Measurements from ENCODE around the gene IGFL4.

IGFL4 gene

DNA sequence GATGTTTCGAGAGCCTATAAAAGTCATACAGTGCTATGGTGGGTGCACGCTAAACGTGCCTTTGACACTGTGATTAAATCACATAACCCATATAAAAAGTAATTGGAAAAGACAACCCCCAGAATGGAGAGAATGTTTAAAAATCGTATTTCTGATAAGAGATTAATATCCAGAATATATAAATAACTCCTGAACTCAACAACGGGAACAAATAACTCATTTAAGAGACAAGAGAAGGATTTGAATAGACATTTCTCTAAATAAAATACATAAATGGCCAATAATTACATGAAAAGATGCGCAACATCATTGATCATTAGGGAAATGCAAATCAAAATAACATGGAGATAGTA is 37.0 kb upstream of the IGFL4 start:
- Histone ChIP-seq H3K27me3 (ENCODE audit: control insufficient read depth in 1 of 2, insufficient read depth in 2 of 2, low read length in 2 of 2) (peaks cover 27 to 32% of the 10 kb centered on the region in 2 donors), H3K9me3 (ENCODE audit: control insufficient read depth in 2 of 2, low read length in 2 of 2) (peaks cover 0 to 6% of the 10 kb centered on the region in 2 donors), H3K27ac (ENCODE audit: low read length) (no peak overlapping the region), H3K4me1 (ENCODE audit: control insufficient read depth, insufficient read depth, low read length) (peaks cover 8% of the 10 kb centered on the region), H3K9ac (ENCODE audit: low read length in 2 of 2) (no peak overlapping the region), H3K4me3 (ENCODE audit: low read length in 2 of 2) (no peak overlapping the region), H3K36me3 (ENCODE audit: control insufficient read depth in 2 of 2, insufficient read depth in 2 of 2, low read length in 2 of 2) (no peaks in the 10 kb centered on the region)

- H3K4me1 ChIP-seq (ENCODE audit: control insufficient read depth, insufficient read depth, low read length): peaks cover 8% of the 10 kb centered on the region
- peak overlapping the region; percentile 49 to 57 for H3K4me3 ChIP-seq (ENCODE audit: low read length in 2 of 2)
- H3K36me3 ChIP-seq (ENCODE audit: control insufficient read depth in 2 of 2, insufficient read depth in 2 of 2, low read length in 2 of 2): no peaks in the 10 kb centered on the region
- H3K27me3 ChIP-seq (ENCODE audit: control insufficient read depth in 1 of 2, insufficient read depth in 2 of 2, low read length in 2 of 2): peaks cover 33 to 35% of the 10 kb centered on the region in 2 donors
- no peak overlapping the region for H3K27ac ChIP-seq (ENCODE audit: low read length)
- no peak overlapping the region for H3K9ac ChIP-seq (ENCODE audit: low read length in 2 of 2)
- peaks cover 0 to 6% of the 10 kb centered on the region in 2 donors for H3K9me3 ChIP-seq (ENCODE audit: control insufficient read depth in 2 of 2, low read length in 2 of 2)
These were observed 36.4 kb upstream of the IGFL4 start for GRCh38 chr19:46076951-46077814.

- no peak overlapping the region for H3K4me3 ChIP-seq (ENCODE audit: low read length in 2 of 2)
- peaks cover 8% of the 10 kb centered on the region for H3K4me1 ChIP-seq (ENCODE audit: control insufficient read depth, insufficient read depth, low read length)
- H3K9me3 ChIP-seq (ENCODE audit: control insufficient read depth in 2 of 2, low read length in 2 of 2): peaks cover 0 to 6% of the 10 kb centered on the region in 2 donors
- H3K27ac ChIP-seq (ENCODE audit: low read length): no peak overlapping the region
- H3K27me3 ChIP-seq (ENCODE audit: control insufficient read depth in 1 of 2, insufficient read depth in 2 of 2, low read length in 2 of 2): peaks cover 37% of the 10 kb centered on the region in 2 donors
- H3K36me3 ChIP-seq (ENCODE audit: control insufficient read depth in 2 of 2, insufficient read depth in 2 of 2, low read length in 2 of 2): no peaks in the 10 kb centered on the region
- H3K9ac ChIP-seq (ENCODE audit: low read length in 2 of 2): no peak overlapping the region
These were observed 35.5 kb upstream of the IGFL4 start for GRCh38 chr19:46076031-46076880.

DNA sequence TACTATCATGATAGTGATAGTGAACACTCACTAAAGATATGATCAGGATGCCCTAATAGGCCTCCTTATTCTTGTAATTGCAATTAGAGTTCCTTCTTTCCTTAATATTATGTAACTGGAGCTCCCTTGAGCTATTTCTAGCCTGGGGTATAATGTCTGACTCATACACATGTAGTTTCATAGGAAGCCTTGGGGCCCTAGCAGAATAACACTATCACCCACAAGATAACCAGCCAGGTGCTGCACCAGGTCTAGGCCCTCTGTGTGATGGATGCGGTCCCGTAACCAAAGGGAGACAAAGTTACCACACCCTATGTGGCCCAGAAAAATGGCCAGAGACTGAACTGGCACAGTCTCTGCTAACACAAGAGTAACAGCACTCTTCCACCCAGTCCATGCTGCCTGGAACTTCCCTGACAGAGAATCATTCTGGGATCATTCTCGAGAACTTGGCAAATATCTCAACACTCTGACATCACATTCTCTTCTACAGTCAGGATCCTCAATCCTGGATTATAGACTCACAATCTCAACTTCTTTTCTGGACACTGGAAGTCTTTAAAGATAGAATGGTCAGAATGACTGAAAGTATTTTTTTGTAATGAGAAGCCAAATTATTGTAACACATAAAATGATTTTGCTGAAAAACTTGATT is 32.6 kb upstream of the IGFL4 start:
- Histone ChIP-seq H3K36me3 (ENCODE audit: control insufficient read depth in 2 of 2, insufficient read depth in 2 of 2, low read length in 2 of 2) (no peaks in the 10 kb centered on the region), H3K27me3 (ENCODE audit: control insufficient read depth in 1 of 2, insufficient read depth in 2 of 2, low read length in 2 of 2) (peaks cover 34 to 35% of the 10 kb centered on the region in 2 donors), H3K9ac (ENCODE audit: low read length in 2 of 2) (no peak overlapping the region)

DNA sequence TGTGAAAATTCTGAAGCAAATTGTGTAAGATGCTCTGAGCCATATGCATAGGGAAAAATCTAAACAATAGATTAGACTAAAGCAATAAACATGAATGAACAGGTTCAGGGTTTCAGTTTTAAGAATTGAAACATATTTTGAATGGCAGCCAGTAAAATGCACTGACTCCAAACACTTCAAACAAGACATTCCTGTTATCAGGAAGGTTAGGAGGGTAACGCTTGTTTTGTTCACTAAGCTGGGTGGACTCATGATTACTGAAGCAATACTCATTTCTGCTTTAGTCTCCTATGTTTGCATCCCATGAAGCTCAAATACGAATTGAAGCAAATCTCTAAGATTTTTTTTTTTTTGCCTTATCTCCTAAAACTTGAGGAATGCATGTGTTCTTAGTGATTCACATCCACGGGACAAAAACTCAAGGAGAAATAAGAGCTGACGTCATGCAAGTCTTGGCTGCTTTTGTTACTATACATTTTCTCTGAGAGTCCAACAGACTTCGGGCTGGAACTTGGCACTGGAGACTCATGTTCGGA is 29.1 kb upstream of the IGFL4 start:
- H3K9ac ChIP-seq (ENCODE audit: low read length in 2 of 2): no peak overlapping the region
- H3K4me1 ChIP-seq (ENCODE audit: control insufficient read depth, insufficient read depth, low read length): no peaks in the 10 kb centered on the region
- no peaks in the 10 kb centered on the region for H3K9me3 ChIP-seq (ENCODE audit: control insufficient read depth in 2 of 2, low read length in 2 of 2)
- H3K27me3 ChIP-seq (ENCODE audit: control insufficient read depth in 1 of 2, insufficient read depth in 2 of 2, low read length in 2 of 2): peaks cover 20 to 29% of the 10 kb centered on the region in 2 donors
- no peaks in the 10 kb centered on the region for H3K36me3 ChIP-seq (ENCODE audit: control insufficient read depth in 2 of 2, insufficient read depth in 2 of 2, low read length in 2 of 2)
- H3K4me3 ChIP-seq (ENCODE audit: low read length in 2 of 2): no peak overlapping the region
- no peak overlapping the region for H3K27ac ChIP-seq (ENCODE audit: low read length)

More for the DNA sequence above, 32.6 kb upstream of the IGFL4 start:
- Histone ChIP-seq H3K4me3 (ENCODE audit: low read length in 2 of 2) (no peak overlapping the region), H3K4me1 (ENCODE audit: control insufficient read depth, insufficient read depth, low read length) (peaks cover 5% of the 10 kb centered on the region), H3K9me3 (ENCODE audit: control insufficient read depth in 2 of 2, low read length in 2 of 2) (no peaks in the 10 kb centered on the region), H3K27ac (ENCODE audit: low read length) (no peak overlapping the region)

- Histone ChIP-seq H3K9ac (ENCODE audit: low read length in 2 of 2) (no peak overlapping the region), H3K36me3 (ENCODE audit: control insufficient read depth in 2 of 2, insufficient read depth in 2 of 2, low read length in 2 of 2) (no peaks in the 10 kb centered on the region), H3K27ac (ENCODE audit: low read length) (no peak overlapping the region), H3K9me3 (ENCODE audit: control insufficient read depth in 2 of 2, low read length in 2 of 2) (no peaks in the 10 kb centered on the region), H3K4me3 (ENCODE audit: low read length in 2 of 2) (no peak overlapping the region), H3K4me1 (ENCODE audit: control insufficient read depth, insufficient read depth, low read length) (no peaks in the 10 kb centered on the region), H3K27me3 (ENCODE audit: control insufficient read depth in 1 of 2, insufficient read depth in 2 of 2, low read length in 2 of 2) (peaks cover 20 to 25% of the 10 kb centered on the region in 2 donors)
These were observed 27.8 kb upstream of the IGFL4 start for GRCh38 chr19:46068345-46069258.

GRCh38 chr19:46067691-46068090 is 26.9 kb upstream of the IGFL4 start:
- Histone ChIP-seq H3K9ac (ENCODE audit: low read length in 2 of 2) (no peak overlapping the region), H3K27me3 (ENCODE audit: control insufficient read depth in 1 of 2, insufficient read depth in 2 of 2, low read length in 2 of 2) (peaks cover 19 to 25% of the 10 kb centered on the region in 2 donors), H3K36me3 (ENCODE audit: control insufficient read depth in 2 of 2, insufficient read depth in 2 of 2, low read length in 2 of 2) (no peaks in the 10 kb centered on the region), H3K27ac (ENCODE audit: low read length) (no peak overlapping the region), H3K4me3 (ENCODE audit: low read length in 2 of 2) (no peak overlapping the region), H3K4me1 (ENCODE audit: control insufficient read depth, insufficient read depth, low read length) (no peaks in the 10 kb centered on the region), H3K9me3 (ENCODE audit: control insufficient read depth in 2 of 2, low read length in 2 of 2) (no peaks in the 10 kb centered on the region)

DNA sequence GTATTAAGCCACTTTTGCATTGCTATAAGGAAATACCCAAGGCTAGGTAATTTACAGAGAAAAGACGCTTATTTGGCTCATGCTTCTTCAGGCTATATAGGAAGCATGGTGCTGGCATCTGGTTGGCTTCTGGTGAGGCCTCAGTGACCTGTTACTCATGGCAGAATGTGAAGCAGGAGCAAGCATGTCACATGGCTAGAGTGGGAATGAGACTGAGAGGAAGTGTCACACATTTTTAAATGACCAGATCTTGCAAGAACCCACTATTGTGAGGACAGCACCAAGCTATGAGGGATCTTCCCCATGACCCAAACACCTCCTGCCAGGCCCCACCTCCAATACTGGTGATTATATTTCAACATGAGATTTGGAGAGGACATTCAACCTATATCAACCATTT is 25.7 kb upstream of the IGFL4 start:
- Histone ChIP-seq H3K4me3 (ENCODE audit: low read length in 2 of 2) (no peak overlapping the region), H3K27me3 (ENCODE audit: control insufficient read depth in 1 of 2, insufficient read depth in 2 of 2, low read length in 2 of 2) (peaks cover 11 to 22% of the 10 kb centered on the region in 2 donors)

GRCh38 chr19:46065486-46066071 is 24.8 kb upstream of the IGFL4 start:
- H3K36me3 ChIP-seq (ENCODE audit: control insufficient read depth in 2 of 2, insufficient read depth in 2 of 2, low read length in 2 of 2): no peaks in the 10 kb centered on the region
- H3K9me3 ChIP-seq (ENCODE audit: control insufficient read depth in 2 of 2, low read length in 2 of 2): no peaks in the 10 kb centered on the region
- H3K9ac ChIP-seq (ENCODE audit: low read length in 2 of 2): no peak overlapping the region
- H3K4me1 ChIP-seq (ENCODE audit: control insufficient read depth, insufficient read depth, low read length): no peaks in the 10 kb centered on the region
- peaks cover 9 to 21% of the 10 kb centered on the region in 2 donors for H3K27me3 ChIP-seq (ENCODE audit: control insufficient read depth in 1 of 2, insufficient read depth in 2 of 2, low read length in 2 of 2)
- H3K27ac ChIP-seq (ENCODE audit: low read length): no peak overlapping the region
- no peak overlapping the region for H3K4me3 ChIP-seq (ENCODE audit: low read length in 2 of 2)

More for the DNA sequence above, 25.7 kb upstream of the IGFL4 start:
- H3K9ac ChIP-seq (ENCODE audit: low read length in 2 of 2): no peak overlapping the region
- no peak overlapping the region for H3K27ac ChIP-seq (ENCODE audit: low read length)
- no peaks in the 10 kb centered on the region for H3K4me1 ChIP-seq (ENCODE audit: control insufficient read depth, insufficient read depth, low read length)
- H3K36me3 ChIP-seq (ENCODE audit: control insufficient read depth in 2 of 2, insufficient read depth in 2 of 2, low read length in 2 of 2): no peaks in the 10 kb centered on the region
- H3K9me3 ChIP-seq (ENCODE audit: control insufficient read depth in 2 of 2, low read length in 2 of 2): no peaks in the 10 kb centered on the region
